D341Med (cell line): ENCODE measurements around the gene ACSF2.

ENCODE experiments used
- DNase-seq: peaks from one replicate; pipeline ENCODE4 v3.0.0; 2012; ENCODE audit warnings: low spot score

ACSF2 gene

GRCh38 chr17:50440172-50440837 lies 14.3 kb downstream of the ACSF2 start:
- DNase-seq = no peak

DNA sequence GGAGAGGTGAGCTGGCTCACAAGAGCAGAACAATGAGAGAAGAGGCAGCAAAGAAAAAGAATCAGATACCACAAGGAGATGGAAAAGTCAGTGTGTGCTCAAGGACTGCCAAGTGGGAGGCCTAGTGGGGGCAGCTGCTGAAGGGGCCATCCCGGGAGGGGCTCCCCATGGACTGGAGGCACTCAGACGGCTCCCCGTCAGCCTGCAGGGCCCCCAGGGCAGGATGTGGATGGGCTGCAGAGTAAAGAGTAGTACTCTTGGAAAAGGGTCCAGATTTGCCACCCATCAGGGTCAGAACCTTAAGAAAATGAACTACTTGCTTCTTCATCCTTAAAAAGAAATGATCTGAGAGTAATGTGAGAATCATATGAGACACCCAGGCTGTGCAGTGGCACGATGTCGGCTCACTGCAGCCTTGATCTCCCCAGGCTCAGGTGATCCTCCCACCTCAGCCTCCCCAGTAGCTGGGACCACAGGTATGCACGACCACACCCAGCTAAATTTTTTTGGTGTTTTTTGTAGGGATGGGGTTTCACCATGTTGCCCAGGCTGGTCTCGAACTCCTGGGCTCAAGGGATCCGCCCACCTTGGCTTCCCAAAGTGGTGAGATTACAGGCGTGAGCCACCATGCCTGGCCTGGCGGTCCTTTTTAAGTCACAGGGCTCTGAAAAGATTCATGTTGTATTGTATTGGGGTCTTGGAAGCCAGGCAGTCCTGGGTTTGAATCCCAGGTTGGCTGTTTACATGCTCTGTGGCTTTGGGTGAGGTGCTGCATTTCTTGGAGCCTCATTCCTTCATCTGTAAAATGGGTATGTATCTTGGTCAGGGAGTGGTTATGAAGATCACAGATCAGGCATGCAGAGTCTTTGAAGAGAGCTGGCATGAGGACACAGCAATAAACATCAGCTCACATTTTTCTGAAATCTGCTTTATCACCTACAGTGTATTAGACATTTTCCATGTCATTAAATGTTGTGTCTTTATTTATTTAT lies 15.1 kb downstream of the ACSF2 start:
- no peak for DNase-seq

DNA sequence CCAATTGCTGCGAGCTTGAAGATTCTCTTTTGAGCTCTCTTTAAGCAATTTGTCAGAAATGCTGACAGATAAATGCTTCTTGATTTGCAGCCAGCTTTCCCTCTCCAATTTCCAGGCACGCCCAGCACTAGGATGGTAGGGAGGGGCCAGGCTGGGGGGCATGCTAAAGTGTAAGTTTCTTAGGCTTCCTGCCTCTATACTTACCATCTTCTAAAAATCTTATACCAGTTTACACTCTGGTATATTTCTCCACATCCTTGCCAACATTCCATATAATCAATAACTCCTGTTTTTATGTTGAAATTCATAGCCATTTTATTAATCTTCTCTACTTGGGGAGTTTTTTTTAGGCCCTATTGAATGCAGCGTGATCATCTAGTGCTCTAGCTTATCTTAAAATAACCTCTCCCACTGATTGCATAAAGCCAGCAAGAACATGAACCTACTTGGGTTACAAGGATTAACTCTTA lies 17.5 kb downstream of the ACSF2 start:
- DNase-seq = no peak

GRCh38 chr17:50444841-50445715 lies 19.1 kb downstream of the ACSF2 start:
- no peak for DNase-seq

GRCh38 chr17:50445730-50446325 lies 19.8 kb downstream of the ACSF2 start:
- no peak for DNase-seq

DNA sequence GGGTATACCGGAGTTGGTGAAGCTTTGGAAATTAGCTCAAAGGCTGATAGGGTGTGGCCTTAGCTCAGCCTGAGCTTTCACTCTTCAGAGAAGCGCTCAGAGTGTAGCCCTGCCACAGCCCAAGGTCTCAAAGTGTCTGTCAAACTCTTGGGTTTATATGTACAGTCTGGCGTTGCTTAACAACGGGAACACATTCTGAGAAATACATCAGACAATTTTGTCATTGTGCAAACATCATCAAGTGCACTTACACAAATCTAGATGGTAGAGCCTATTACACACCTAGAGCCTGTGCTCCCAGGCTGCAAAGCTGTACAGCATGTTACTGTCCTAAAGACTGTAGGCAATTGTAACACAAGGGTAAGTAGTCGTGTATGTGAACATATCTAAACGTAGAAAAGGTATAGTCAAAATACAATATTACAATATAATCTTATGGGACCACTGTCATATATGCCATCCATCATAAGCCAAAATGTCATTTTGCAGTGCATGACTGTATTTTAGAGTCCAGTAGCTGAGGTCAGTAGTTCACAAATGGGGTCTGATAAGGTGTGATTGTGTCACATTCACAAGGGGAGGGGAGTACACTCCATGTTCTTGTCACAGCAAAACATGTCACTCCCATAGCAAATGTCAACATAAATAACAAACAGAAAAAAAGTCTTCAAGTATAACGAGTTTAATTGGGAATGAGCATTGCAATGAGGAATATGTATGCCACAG lies 22.0 kb downstream of the ACSF2 start:
- no peak for DNase-seq

DNA sequence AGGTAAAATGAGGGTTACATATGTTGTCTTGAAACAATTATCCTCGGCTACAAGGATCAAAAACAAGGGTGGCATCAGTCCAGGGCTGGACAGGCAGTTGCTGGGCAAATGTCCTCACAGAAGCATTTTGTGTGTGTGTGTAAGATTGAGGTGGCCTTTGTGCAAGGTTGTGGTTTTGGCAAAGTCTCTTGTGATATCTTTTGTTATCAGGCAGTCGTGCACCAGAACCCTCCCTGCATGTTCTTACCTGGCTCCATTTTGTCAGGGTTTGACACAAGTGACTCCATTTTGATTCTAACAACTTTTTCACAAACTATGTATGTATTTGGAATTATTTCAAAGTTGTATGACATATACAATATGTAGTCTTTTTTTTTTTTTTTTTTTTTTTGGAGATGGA lies 22.6 kb downstream of the ACSF2 start:
- DNase-seq = no peak

GRCh38 chr17:50451943-50452629 lies 26.1 kb downstream of the ACSF2 start:
- DNase-seq = no peak

GRCh38 chr17:50452630-50453300 lies 26.7 kb downstream of the ACSF2 start:
- no peak for DNase-seq

DNA sequence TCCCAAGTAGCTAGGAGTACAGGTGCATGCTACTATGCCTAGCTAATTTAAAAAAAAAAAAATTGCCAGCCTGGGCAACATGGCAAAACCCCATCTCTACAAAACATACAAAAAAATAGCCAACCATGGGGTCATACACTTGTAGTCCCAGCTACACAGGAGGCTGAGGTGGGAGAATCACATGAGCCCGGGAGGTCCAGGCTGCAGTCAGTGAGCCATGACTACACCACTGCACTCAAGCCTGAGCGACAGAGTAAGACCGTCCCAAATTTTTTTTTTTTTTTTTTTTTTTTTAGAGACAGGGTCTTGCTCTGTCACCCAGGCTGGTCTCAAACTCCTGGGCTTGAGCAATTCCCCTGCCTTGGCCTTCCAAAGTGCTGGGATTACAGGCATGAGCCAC lies 27.9 kb downstream of the ACSF2 start:
- DNase-seq = no peak

DNA sequence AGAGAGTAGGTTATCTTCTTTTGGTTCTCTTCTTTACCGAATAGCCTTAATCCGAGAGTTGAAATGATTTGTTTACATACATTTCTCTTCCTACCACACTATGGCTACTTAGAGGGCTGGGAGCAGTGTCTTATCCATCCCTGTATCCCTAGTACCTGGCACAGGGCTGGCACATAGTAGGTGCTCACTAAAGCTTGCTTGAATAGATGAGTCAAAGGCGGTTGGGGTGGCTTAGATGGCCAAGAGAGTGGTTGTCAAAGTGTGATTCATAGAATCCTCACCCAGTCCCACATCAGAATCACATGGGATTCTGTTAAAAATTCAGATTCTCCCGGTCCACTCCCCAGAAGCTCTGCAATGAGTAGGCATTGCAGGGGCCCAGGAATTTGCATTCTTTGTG lies 31.6 kb downstream of the ACSF2 start:
- DNase-seq = no peak

DNA sequence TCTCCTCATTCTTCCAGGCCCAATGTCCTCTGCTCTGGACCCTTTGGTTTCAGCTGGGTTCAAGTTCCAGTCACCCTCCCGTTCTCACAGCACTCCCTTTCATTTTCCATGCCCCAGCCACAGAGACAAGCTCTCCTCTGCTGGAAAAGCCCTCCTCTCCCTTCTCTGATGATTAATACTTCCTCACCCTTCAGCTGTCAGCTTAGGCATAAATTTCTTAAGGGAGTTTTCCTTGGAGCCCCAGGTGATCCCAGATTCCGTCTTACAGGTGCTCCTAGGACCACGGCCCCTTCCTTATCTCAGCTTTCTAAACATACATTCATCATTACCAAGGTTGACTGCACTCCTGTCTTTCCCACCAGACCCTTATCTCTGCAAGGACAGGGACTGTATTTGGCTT lies 32.3 kb downstream of the ACSF2 start:
- no peak for DNase-seq

DNA sequence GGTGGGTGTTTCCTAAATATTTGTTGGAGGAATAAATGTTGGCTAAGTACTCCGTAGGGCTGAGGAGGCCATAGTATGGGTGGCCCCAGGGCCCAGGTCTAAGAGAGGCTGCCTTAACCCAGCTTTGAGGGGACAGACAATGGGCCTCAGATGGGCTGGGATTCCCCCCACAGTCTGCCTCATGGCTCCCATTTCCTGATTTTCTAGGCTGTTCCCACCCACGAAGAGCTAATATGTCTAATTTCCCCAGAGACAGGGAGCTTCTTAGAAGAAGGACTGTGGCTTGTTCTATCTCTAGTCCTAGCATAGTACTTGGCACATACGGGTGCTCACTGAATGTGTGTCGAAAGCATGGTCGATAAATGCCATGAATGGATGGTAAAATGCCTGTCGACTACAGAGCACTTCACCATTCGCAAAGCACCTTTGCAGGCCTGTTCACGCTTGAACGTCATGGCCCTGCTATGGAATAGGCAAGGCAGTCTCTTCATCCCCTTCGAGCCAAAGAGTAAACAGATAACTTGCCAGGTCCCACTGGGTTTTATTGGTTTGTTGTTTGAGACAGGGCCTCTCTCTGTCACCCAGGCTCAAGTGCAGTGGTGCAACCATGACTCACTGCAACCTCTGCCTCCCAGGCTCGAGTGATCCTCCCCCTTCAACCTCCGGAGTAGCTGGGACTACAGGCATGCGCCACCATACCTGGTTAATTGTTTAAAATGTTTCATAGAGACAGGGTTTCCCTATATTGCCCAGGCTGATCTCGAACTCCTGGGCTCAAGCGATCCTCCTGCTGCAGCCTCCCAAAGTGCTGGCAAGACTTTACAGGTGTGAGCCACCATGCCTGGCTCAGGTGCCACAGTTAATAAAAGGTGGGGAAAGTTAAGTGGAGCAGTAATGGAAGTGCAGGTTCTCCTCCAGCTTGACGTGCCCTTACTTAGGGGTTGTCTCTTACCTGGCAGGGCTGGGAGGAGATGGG lies 33.0 kb downstream of the ACSF2 start:
- DNase-seq = no peak

- DNase-seq = no peak
Measured at GRCh38 chr17:50459756-50460155, 33.7 kb downstream of the ACSF2 start.

GRCh38 chr17:50460831-50461526 lies 35.0 kb downstream of the ACSF2 start:
- no peak for DNase-seq

- DNase-seq = no peak
Measured at GRCh38 chr17:50461550-50462132, 35.6 kb downstream of the ACSF2 start.

- DNase-seq = no peak
Measured at GRCh38 chr17:50462446-50462845, 36.4 kb downstream of the ACSF2 start.

DNA sequence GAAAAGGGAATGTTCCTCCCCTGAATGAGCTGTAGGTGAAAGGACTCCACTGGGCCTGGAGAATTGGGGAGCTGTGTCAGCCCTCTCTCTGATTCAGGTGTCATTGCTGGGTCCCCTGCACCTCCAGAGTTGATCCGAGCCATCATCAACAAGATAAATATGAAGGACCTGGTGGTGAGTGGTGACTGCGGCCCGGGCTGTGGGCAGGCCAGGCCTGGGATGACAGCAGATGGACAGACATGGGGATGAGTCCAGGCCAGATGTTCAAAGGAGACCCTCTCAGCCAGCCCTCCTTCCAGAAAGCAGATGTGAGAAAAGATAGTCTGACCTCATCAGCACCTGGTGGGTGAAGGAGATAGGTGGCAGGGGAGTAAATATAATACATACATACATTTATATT lies 38.1 kb downstream of the ACSF2 start:
- DNase-seq = no peak
